H7 (cell line): ENCODE data around the gene CISD1. TPM values are rescaled to one million over a fixed set of nuclear protein-coding genes. Genes with fewer than 3 reads are reported as not detected.

Source experiments
- total RNA-seq: library from RNA; depleted of rRNA; stranded (reverse); fragments of >200 nt; shearing (Covaris generic); gene quantifications from 2 replicates; pipeline ENCODE4 v1.2.3, GENCODE V29; 2014; rRNA removed

Gene CISD1
- total RNA-seq, 1 experiment from 2014 or later = 74.0 TPM

Other genes starting within 250 kb of the CISD1 start
- gene IPMK, start 1.3 kb upstream of the CISD1 start, total RNA-seq = 15.8 and 27.6 TPM in 2 replicates
- 31.6 and 33.7 TPM in 2 replicates for gene UBE2D1, start 65.8 kb downstream of the CISD1 start, total RNA-seq
- 44.8 and 58.0 TPM in 2 replicates for gene TFAM, start 116.2 kb downstream of the CISD1 start, total RNA-seq
- gene BICC1, start 243.7 kb downstream of the CISD1 start, total RNA-seq = 0.33 and 0.38 TPM in 2 replicates